ENCODE data around the gene SPOCK2.

The SPOCK2 gene

DNA sequence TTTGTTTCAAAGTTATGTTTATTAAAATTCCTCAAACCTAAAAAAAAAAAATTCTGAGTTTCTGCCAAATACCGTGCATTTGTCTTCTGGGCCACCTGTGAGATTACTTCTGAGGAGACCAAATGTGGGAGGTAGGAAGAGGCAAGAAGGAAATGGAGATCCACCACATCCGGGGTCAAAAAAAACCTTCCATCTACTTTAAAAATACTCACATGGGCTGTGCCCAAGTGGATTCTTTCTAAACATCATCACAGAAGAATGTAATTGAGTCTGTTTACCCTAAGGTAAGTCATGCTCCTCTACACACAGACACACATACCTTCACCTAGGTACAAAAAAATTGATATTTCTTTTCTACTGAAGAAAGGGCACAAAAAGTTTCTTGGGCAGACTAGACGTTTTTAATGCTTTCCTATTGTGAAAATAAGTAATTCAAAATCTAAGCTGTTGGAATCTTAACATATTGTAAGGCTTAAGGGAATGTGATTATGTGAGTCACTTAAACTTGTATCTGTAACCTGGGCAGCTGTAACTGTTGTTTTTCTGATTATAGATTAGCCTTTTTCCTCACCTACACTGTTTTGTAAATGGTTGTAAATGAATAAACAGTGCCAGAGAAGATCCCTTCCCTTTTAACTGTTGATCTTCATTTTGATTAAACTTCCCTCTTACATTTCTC, 19.1 kb upstream of the SPOCK2 start:
- peak; percentile 81 for DNase-seq (ENCODE audit: low read depth)

DNA sequence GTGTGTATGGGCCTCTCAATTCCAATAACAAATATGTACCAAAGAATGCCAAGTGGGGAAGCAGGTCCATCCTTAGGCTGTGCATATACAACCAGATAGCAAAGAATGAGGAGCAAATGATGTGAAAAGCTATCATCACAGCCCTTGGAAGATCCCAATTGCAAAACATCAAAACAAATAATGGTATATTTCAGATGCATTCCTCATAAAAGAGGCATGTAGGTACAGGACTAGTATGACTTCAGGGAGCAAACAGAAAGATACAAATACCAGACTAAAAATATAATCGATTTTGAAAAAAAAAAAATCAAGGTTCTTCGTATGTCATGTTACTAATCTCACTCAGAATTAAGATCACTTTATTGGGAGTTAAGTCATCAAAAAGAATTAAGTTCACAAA, 18.5 kb upstream of the SPOCK2 start:
- H3K4me3 ChIP-seq (ENCODE audit: low read length): no peak overlapping the region
- peak; percentile 51 for DNase-seq (ENCODE audit: low read depth)
- TF ChIP-seq, protein P1, sequence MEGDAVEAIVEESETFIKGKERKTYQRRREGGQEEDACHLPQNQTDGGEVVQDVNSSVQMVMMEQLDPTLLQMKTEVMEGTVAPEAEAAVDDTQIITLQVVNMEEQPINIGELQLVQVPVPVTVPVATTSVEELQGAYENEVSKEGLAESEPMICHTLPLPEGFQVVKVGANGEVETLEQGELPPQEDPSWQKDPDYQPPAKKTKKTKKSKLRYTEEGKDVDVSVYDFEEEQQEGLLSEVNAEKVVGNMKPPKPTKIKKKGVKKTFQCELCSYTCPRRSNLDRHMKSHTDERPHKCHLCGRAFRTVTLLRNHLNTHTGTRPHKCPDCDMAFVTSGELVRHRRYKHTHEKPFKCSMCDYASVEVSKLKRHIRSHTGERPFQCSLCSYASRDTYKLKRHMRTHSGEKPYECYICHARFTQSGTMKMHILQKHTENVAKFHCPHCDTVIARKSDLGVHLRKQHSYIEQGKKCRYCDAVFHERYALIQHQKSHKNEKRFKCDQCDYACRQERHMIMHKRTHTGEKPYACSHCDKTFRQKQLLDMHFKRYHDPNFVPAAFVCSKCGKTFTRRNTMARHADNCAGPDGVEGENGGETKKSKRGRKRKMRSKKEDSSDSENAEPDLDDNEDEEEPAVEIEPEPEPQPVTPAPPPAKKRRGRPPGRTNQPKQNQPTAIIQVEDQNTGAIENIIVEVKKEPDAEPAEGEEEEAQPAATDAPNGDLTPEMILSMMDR (IDR thresholded peaks at IDR 0.05; ENCODE audit: insufficient read depth, low read depth, low read length, missing control alignments): no peak

More for the DNA sequence above, 19.1 kb upstream of the SPOCK2 start:
- no peak overlapping the region for H3K4me3 ChIP-seq (ENCODE audit: low read length)
- TF ChIP-seq, protein P1 (IDR thresholded peaks at IDR 0.05; ENCODE audit: insufficient read depth, low read depth, low read length, missing control alignments): no peak

DNA sequence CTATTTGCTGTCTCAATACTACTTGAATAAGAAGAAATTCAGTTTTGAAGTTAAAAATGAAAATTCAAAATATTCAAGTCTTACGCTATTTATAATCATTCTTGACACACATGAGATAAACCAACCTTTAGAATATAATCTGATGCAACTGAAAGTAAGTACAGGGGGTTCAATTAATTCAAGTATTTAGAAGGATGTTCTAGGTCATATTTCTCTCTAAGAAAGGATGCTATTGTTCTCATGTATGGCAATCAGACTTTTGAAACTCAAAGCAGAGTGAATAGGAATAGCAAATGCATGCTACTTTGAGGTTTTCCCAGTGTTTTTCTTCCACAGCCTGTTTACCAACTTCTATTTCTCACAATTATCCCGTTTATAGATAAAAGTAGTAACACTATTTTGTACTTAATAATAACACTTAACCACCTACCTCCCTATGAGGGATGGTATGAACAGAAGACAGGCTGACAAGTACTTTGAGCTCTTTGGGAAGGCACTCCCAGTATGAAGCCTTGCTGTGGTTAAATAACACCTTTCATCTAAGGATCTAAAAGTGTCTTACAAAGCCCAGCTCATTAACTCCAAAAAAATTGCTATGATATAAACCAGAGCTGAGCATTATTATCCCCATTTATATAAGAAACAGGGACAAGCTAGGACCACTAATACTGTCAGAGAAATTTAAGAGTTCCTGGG, 18.0 kb upstream of the SPOCK2 start:
- TF ChIP-seq, protein P1 (IDR thresholded peaks at IDR 0.05; ENCODE audit: insufficient read depth, low read depth, low read length, missing control alignments): no peak
- DNase-seq (ENCODE audit: low read depth): no peak
- no peak overlapping the region for H3K4me3 ChIP-seq (ENCODE audit: low read length)

DNA sequence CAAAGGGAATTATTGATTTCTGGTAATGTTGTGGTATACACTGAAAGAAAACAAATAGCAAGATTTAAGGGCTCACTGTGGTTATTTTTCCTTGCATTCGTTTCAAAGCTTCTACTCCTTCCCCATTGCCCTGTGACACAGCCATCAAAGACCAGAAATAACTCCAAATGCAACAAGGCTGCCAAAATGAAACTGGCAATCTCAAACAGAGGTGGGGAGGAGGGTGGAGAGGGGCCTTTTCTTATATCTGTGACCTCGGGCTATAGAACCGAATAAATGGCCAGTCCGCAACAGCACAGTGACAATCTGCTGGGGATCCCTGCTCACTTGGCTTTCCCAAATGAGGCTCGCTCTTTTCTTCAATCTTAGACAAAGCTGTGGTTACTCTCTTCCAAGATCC, 17.4 kb upstream of the SPOCK2 start:
- no peak overlapping the region for H3K4me3 ChIP-seq (ENCODE audit: low read length)
- DNase-seq (ENCODE audit: low read depth): no peak

DNA sequence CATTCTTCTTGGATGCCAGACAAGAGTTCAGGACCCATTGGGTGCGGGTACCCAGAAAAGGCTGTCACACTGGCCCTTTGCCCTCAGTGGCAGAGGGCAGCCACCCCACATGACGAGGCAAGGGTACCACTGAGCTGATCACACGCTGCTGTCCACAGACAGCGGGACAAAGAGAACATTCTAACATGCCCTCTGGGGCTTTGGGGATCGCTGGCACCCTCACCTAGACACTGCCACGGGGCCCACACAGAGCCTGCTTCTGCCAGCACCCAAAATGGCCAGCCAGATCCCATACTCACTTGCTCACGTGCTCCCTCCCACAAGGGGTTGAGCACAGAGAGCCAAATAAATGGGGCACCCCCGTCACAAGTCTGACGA, 16.7 kb upstream of the SPOCK2 start:
- DNase-seq (ENCODE audit: low read depth): no peak
- no peak overlapping the region for H3K4me3 ChIP-seq (ENCODE audit: low read length)
- TF ChIP-seq, protein P1 (IDR thresholded peaks at IDR 0.05; ENCODE audit: insufficient read depth, low read depth, low read length, missing control alignments): no peak

More for the DNA sequence above, 17.4 kb upstream of the SPOCK2 start:
- TF ChIP-seq, protein P1 (IDR thresholded peaks at IDR 0.05; ENCODE audit: insufficient read depth, low read depth, low read length, missing control alignments): no peak

DNA sequence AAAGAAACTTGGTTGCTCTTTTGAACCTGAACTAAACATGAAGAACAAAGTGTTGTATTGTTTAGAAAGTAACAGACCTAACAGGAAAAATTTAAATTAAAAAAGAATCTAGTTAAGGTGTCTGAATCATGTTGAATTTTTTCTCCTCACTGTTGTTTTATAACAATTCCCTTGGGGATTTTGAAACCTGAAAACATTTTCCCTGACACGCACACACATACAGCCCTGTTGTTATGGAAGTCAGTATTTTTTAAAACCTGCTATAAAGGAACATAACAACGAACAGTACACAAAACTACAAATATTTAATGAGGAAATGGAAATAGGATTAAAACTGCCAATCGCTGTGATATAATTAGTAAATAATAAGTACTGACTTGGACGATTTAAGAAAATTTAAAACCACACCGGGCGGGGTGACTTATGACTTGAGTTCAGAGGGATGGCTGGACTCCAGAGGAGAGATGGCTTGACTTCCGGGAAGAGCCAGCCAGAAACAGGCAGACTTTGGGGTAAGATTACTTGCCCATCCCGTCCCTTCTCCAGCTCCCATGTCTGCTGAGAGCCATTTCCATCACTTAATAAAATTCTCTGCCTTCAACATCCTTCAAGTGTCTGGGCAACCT, 16.2 kb upstream of the SPOCK2 start:
- no peak for DNase-seq (ENCODE audit: low read depth)
- H3K4me3 ChIP-seq (ENCODE audit: low read length): no peak overlapping the region
- TF ChIP-seq, protein P1 (IDR thresholded peaks at IDR 0.05; ENCODE audit: insufficient read depth, low read depth, low read length, missing control alignments): no peak
